WTC11 (cell line): Measurements from ENCODE around the gene IL36RN. TPM values are rescaled to one million over a fixed set of nuclear protein-coding genes. Genes with fewer than 3 reads are reported as not detected.

ENCODE experiments used
- ATAC-seq: fragments of 200-7000 bp; cut with Tn5 transposase; 2 replicates; pipeline ENCODE4 v1.10.0; 2021; ENCODE audit warnings: mild to moderate bottlenecking, moderate library complexity
- CTCF ChIA-PET: fragments of 300-600 bp; sonication (Branson Sonifier 250); formaldehyde crosslinking; loops from one replicate; lab custom pipeline; 2021; ENCODE audit warnings: antibody characterized with exemption; lab: Charles Lee
- POLR2A ChIA-PET: fragments of 350-600 bp; sonication (Branson Sonifier 250); formaldehyde crosslinking; loops from one replicate; lab custom pipeline; 2021; ENCODE audit warnings: antibody characterized with exemption; lab: Charles Lee
- DNase-seq: peaks from one replicate; pipeline ENCODE4 v3.0.0; 2021; ENCODE audit warnings: low spot score
- H3K27ac Mint-ChIP-seq: 2 replicates; pipeline ENCODE4 v1.8.0; 2021; ENCODE audit warnings: mixed read lengths
- H3K27me3 Mint-ChIP-seq: 2 replicates; pipeline ENCODE4 v1.8.0; 2021; ENCODE audit warnings: low read depth, mild to moderate bottlenecking, moderate library complexity, mixed read lengths
- H3K36me3 Mint-ChIP-seq: 2 replicates; pipeline ENCODE4 v1.8.0; 2021; ENCODE audit warnings: mixed read lengths
- H3K4me1 Mint-ChIP-seq: 2 replicates; pipeline ENCODE4 v1.8.0; 2022; ENCODE audit warnings: mixed read lengths
- H3K4me3 Mint-ChIP-seq: 2 replicates; pipeline ENCODE4 v1.8.0; 2021; ENCODE audit warnings: mild to moderate bottlenecking, moderate library complexity, mixed read lengths
- H3K9me3 Mint-ChIP-seq: 2 replicates; pipeline ENCODE4 v1.8.0; 2021; ENCODE audit warnings: mixed read lengths
- AR ChIP-seq: fragments of 250-450 bp; sonication (Bioruptor Pico); IDR thresholded peaks from 2 replicates; pipeline ENCODE4 v1.9.0; 2021; ENCODE audit warnings: mild to moderate bottlenecking
- ATF3 ChIP-seq: sonication (generic); formaldehyde crosslinking; conservative IDR thresholded peaks from 2 replicates; pipeline ENCODE4 v1.8.1; 2022; ENCODE audit warnings: mild to moderate bottlenecking, missing genetic modification reagents
- ATF6 ChIP-seq: sonication (generic); formaldehyde crosslinking; IDR thresholded peaks from 2 replicates; pipeline ENCODE4 v1.8.1; 2023; ENCODE audit warnings: mild to moderate bottlenecking, missing genetic modification reagents
- E2F1 ChIP-seq: sonication (generic); formaldehyde crosslinking; IDR thresholded peaks from 2 replicates; pipeline ENCODE4 v1.8.0; 2022; ENCODE audit warnings: mild to moderate bottlenecking, missing genetic modification reagents
- E2F4 ChIP-seq: sonication (generic); formaldehyde crosslinking; IDR thresholded peaks from 2 replicates; pipeline ENCODE4 v1.8.1; 2022; ENCODE audit warnings: low read depth, mild to moderate bottlenecking, moderate library complexity, missing genetic modification reagents, borderline replicate concordance
- ERG ChIP-seq: fragments of 250-450 bp; sonication (Bioruptor Pico); IDR thresholded peaks from 2 replicates; pipeline ENCODE4 v1.8.0; 2021; ENCODE audit warnings: mild to moderate bottlenecking
- JAZF1 ChIP-seq: fragments of 250-450 bp; sonication (Bioruptor Pico); IDR thresholded peaks from 2 replicates; pipeline ENCODE4 v1.9.0; 2021; ENCODE audit warnings: moderate library complexity, mild to moderate bottlenecking, inconsistent platforms
- KAT7 ChIP-seq: sonication (generic); formaldehyde crosslinking; IDR thresholded peaks from 2 replicates; pipeline ENCODE4 v1.8.1; 2023; ENCODE audit warnings: missing genetic modification reagents, mild to moderate bottlenecking, borderline replicate concordance
- MXD4 ChIP-seq: fragments of 250-450 bp; sonication (Bioruptor Pico); IDR thresholded peaks from 2 replicates; pipeline ENCODE4 v1.8.0; 2021; ENCODE audit warnings: mild to moderate bottlenecking, moderate library complexity, borderline replicate concordance
- STAT6 ChIP-seq: sonication (generic); formaldehyde crosslinking; conservative IDR thresholded peaks from 2 replicates; pipeline ENCODE4 v1.8.1; 2023; ENCODE audit warnings: mild to moderate bottlenecking, low read depth, missing genetic modification reagents, moderate library complexity
- ZNF121 ChIP-seq: sonication (generic); formaldehyde crosslinking; IDR thresholded peaks from 2 replicates; pipeline ENCODE4 v1.8.0; 2023; ENCODE audit warnings: missing genetic modification reagents
- ZNF138 ChIP-seq: sonication (generic); formaldehyde crosslinking; conservative IDR thresholded peaks from 2 replicates; pipeline ENCODE4 v1.8.1; 2022; ENCODE audit warnings: mild to moderate bottlenecking, moderate library complexity, missing genetic modification reagents
- total RNA-seq: library from RNA; stranded (reverse); gene quantifications from 3 replicates; pipeline ENCODE4 v1.2.3, GENCODE V29; 2021
- TF ChIP-seq, protein P1 (sequence below): sonication (generic); formaldehyde crosslinking; IDR thresholded peaks from 2 replicates; pipeline ENCODE4 v1.8.0; 2022; ENCODE audit warnings: mild to moderate bottlenecking, missing genetic modification reagents
- TF ChIP-seq, protein P2 (sequence below): sonication (generic); formaldehyde crosslinking; IDR thresholded peaks from 2 replicates; pipeline ENCODE4 v1.8.0; 2022; ENCODE audit warnings: mild to moderate bottlenecking, missing genetic modification reagents

Gene IL36RN
- total RNA-seq, 1 experiment from 2014 or later, result not detected

DNA sequence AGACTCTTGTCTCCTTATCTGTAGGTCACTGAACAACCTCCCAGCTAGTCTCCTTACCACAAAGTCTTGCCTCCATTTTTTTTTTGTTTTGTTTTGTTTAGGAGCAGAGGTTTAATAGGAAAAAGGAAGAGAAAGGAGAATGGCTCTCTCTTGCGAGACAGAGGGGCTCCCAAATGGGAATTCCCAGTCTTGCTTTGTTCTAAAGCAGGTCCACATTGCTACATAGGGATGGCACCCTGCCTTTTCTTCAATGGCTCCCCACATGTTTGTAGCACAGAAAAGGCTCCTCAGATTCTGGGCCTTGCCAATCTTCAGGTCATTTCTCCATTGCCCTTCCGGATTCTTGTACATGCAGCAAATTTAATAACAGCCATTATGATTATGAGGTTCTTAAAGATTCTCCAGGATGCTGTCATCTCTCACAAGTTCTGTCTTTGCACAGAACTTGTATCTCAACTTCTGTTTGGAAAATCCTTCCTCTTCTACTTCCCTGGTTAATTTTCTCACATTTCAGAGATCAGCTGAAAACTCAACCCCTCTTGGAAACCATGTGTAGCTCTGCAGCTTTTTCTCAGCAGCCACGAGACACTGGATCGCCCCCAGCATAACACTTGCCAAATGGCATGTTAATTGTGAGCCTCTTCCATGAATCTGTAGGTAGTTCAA lies 32.4 kb downstream of the IL36RN start:
- no peaks in the 10 kb centered on the region for H3K4me1 Mint-ChIP-seq
- no peak for TF ChIP-seq ATF3 (CRISPR knock-in tag)
- no peak for TF ChIP-seq STAT6
- H3K27me3 Mint-ChIP-seq, result peaks cover 13% of the 10 kb centered on the region
- DNase-seq (no peak), ATAC-seq (no peak)
- H3K36me3 Mint-ChIP-seq, result no peaks in the 10 kb centered on the region; the same call in 1 of the 2 replicates
- H3K4me3 Mint-ChIP-seq, result no peak overlapping the region
- ChIA-PET POLR2A (no interaction called here), CTCF (interaction anchor here (1.3 to 3.3 kb wide), 2 partner anchors 12 to 47 kb away, joined by 4 to 23 read pairs; no protein-coding TSS in a partner anchor)
- H3K9me3 Mint-ChIP-seq, result peaks cover 17% of the 10 kb centered on the region
- no peak overlapping the region for H3K27ac Mint-ChIP-seq

- Mint-ChIP-seq H3K36me3 (peaks cover 2% of the 10 kb centered on the region; the same call in 1 of the 2 replicates), H3K4me3 (no peak overlapping the region), H3K27ac (no peak overlapping the region), H3K9me3 (peaks cover 34% of the 10 kb centered on the region), H3K4me1 (no peaks in the 10 kb centered on the region), H3K27me3 (peaks cover 13% of the 10 kb centered on the region)
- ChIA-PET CTCF (interaction anchor here (1.1 to 1.9 kb wide), 2 partner anchors 13 to 106 kb away, joined by 3 to 9 read pairs; no protein-coding TSS in a partner anchor), POLR2A (no interaction called here)
- TF ChIP-seq, protein P1, sequence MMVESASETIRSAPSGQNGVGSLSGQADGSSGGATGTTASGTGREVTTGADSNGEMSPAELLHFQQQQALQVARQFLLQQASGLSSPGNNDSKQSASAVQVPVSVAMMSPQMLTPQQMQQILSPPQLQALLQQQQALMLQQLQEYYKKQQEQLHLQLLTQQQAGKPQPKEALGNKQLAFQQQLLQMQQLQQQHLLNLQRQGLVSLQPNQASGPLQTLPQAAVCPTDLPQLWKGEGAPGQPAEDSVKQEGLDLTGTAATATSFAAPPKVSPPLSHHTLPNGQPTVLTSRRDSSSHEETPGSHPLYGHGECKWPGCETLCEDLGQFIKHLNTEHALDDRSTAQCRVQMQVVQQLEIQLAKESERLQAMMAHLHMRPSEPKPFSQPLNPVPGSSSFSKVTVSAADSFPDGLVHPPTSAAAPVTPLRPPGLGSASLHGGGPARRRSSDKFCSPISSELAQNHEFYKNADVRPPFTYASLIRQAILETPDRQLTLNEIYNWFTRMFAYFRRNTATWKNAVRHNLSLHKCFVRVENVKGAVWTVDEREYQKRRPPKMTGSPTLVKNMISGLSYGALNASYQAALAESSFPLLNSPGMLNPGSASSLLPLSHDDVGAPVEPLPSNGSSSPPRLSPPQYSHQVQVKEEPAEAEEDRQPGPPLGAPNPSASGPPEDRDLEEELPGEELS (CRISPR knock-in tag), result no peak
- no peak for TF ChIP-seq AR (CRISPR knock-in tag)
- TF ChIP-seq KAT7 (CRISPR knock-in tag), result no peak
- no peak for TF ChIP-seq JAZF1
- no peak for TF ChIP-seq ZNF121 (CRISPR knock-in tag)
- DNase-seq, result no peak
- no peak for ATAC-seq
Measured at GRCh38 chr2:113092864-113093612, 34.0 kb downstream of the IL36RN start.

DNA sequence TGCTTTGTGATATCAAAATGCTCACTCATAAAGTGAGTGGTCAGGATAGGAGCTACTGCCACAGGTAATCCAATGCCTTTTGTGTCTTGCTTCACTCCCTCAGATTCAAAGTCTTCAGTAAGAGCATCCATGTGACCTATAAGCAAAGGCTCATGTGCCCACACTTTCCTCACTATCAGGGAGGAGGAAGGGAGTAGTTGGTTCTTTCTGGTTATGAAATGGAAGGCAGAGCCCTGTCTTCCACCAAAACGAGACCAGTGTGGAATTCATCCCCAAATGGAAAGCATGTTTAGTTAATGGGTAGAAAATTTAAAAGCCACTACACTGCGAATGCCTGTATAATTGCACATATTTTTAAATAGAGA lies 34.6 kb downstream of the IL36RN start:
- TF ChIP-seq ZNF138 (no peak), E2F1 (CRISPR knock-in tag) (no peak), MXD4 (no peak), E2F4 (CRISPR knock-in tag) (no peak), ERG (CRISPR knock-in tag) (no peak), ATF6 (CRISPR knock-in tag) (no peak)
- TF ChIP-seq, protein P2, sequence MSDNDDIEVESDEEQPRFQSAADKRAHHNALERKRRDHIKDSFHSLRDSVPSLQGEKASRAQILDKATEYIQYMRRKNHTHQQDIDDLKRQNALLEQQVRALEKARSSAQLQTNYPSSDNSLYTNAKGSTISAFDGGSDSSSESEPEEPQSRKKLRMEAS (CRISPR knock-in tag), result no peak
- TF ChIP-seq, all 79 proteins: peak for 0
- ChIA-PET POLR2A (no interaction called here), CTCF (interaction anchor here (1.9 kb wide), 1 partner anchor 13 kb away, joined by 9 read pairs; no protein-coding TSS in a partner anchor)
- no peaks in the 10 kb centered on the region for H3K4me1 Mint-ChIP-seq
- peaks cover 2% of the 10 kb centered on the region for H3K36me3 Mint-ChIP-seq
- peaks cover 39% of the 10 kb centered on the region for H3K9me3 Mint-ChIP-seq
- DNase-seq (no peak), ATAC-seq (no peak)
- H3K27me3 Mint-ChIP-seq, result peaks cover 16% of the 10 kb centered on the region
- H3K27ac Mint-ChIP-seq, result no peak overlapping the region
- H3K4me3 Mint-ChIP-seq, result no peak overlapping the region
